ENCODE measurements around the gene COA8.
"Not testable (repeated sequence)": the region's sequence is repeated elsewhere in the genome, so short reads cannot be mapped to it uniquely, and the experiment has no call there.

The COA8 gene

DNA sequence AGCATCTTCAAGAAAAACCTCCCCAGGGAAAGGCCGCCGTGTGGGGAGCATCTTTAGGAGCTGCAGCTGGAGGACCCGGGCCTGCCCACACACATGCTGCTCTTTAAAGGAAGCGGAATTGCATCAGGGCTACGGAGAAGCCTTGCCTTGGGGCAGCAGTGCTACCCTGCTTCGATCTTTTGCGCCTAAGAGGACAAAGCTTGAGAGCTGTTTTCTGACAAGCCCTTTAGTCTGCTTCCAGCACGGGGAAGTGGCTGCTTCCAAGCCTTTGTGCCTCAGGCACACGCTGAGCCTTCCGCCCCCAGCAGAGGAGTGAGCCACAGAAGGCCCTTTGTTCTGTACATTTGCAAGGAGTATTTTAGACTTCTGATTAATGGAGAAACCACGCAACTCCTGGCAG is 31.5 kb downstream of the COA8 start:
- H3K4me1 ChIP-seq (ENCODE audit: control insufficient read depth, insufficient read depth, low read length, unreplicated experiment): peaks cover 12% of the 10 kb centered on the region
- H3K4me3 ChIP-seq (ENCODE audit: low read depth, low read length): no peak overlapping the region
- H3K27ac ChIP-seq (ENCODE audit: low read depth, low read length): no peak overlapping the region
- no peak overlapping the region for H2AFZ ChIP-seq (ENCODE audit: low read length, unreplicated experiment)
- H3K79me2 ChIP-seq (ENCODE audit: control insufficient read depth, insufficient read depth, low read length, unreplicated experiment): no peaks in the 10 kb centered on the region
- H3K27me3 ChIP-seq (ENCODE audit: insufficient read depth, low read length): no peaks in the 10 kb centered on the region
- H3K36me3 ChIP-seq (ENCODE audit: insufficient read depth, low read length): no peaks in the 10 kb centered on the region

DNA sequence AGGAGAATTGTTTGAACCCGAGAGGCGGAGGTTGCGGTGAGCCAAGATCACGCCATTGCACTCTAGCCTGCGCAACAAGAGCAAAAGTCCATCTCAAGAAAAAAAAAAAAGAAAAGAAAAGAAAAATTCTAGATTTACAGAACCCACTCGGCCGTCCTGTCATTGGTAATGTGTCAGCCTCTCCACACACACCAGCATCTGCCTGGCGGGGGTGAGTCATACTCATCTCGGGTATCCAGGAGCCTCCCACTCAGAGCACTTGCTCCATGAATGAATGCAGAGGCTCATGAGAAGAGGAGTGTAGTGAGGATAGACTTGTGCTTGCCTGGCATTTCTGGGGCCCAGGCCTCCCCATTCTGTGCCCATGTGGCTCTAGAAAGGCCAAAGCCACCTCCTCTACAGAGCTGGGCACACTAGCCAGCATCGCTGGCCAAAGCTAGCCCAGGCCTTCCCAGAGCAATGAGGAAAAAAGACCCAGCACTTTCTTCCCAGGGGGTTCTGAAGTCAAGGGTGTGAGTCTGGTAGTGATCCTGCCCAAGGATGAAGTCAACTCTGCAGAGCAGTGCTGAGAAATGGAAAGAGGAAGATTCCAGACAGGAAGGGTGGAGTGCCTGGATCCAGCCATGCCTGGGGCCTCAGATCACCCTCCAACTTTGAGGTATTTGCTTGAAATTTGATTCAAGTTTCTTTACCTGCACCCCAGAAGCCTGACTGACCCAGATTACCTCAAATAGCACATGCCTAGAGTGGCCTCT is 35.0 kb downstream of the COA8 start:
- Histone ChIP-seq H3K27ac (ENCODE audit: low read depth, low read length) (no peak overlapping the region), H3K79me2 (ENCODE audit: control insufficient read depth, insufficient read depth, low read length, unreplicated experiment) (no peaks in the 10 kb centered on the region)

DNA sequence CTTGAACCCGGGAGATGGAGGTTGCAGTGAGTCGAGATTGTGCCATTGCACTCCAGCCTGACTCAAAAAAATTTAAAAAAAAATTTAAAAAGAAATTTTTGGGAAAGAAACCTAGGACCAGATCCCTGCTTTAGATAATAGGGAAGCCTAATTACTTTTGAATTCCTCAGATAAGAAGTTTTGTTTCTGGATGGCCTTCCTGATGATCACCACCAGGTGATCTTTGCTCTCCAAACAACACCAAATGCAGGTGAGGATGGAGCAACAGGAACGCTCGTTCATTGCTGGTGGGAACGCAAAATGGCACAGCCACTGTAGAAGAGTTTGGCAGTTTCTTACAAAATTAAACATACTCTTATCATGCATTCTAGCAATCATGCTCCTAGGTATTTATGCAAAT is 37.7 kb downstream of the COA8 start:
- Histone ChIP-seq H3K36me3 (ENCODE audit: insufficient read depth, low read length) (no peaks in the 10 kb centered on the region), H2AFZ (ENCODE audit: low read length, unreplicated experiment) (no peak overlapping the region), H3K27me3 (ENCODE audit: insufficient read depth, low read length) (no peaks in the 10 kb centered on the region), H3K4me3 (ENCODE audit: low read depth, low read length) (no peak overlapping the region), H3K27ac (ENCODE audit: low read depth, low read length) (no peak overlapping the region), H3K4me1 (ENCODE audit: control insufficient read depth, insufficient read depth, low read length, unreplicated experiment) (peaks cover 12% of the 10 kb centered on the region), H3K79me2 (ENCODE audit: control insufficient read depth, insufficient read depth, low read length, unreplicated experiment) (no peaks in the 10 kb centered on the region)

More for the DNA sequence above, 35.0 kb downstream of the COA8 start:
- Histone ChIP-seq H3K27me3 (ENCODE audit: insufficient read depth, low read length) (no peaks in the 10 kb centered on the region), H3K36me3 (ENCODE audit: insufficient read depth, low read length) (no peaks in the 10 kb centered on the region), H3K4me3 (ENCODE audit: low read depth, low read length) (no peak overlapping the region), H3K4me1 (ENCODE audit: control insufficient read depth, insufficient read depth, low read length, unreplicated experiment) (peaks cover 12% of the 10 kb centered on the region), H2AFZ (ENCODE audit: low read length, unreplicated experiment) (no peak overlapping the region)

DNA sequence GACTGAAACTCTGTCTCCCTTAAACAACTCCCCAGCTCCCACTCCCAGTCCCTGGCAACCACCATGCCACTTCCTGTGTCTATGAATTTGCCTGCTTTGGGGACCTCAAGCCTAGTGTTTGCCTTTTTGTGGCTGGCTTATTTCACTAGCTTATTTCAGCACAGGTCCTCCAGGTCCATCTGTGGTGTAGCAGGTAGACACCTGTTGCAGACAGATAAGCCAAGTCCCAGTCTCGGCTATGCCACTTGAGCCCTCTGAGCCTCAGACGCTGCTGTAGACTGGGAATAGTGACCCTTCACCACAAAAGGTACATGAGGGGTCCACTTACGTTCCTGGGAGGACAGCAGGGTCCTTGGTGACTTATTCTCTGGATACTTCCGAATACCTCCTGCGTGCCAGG is 41.9 kb downstream of the COA8 start:
- Histone ChIP-seq H3K36me3 (ENCODE audit: insufficient read depth, low read length) (no peaks in the 10 kb centered on the region), H3K4me3 (ENCODE audit: low read depth, low read length) (no peak overlapping the region), H3K27me3 (ENCODE audit: insufficient read depth, low read length) (no peaks in the 10 kb centered on the region), H3K27ac (ENCODE audit: low read depth, low read length) (no peak overlapping the region), H2AFZ (ENCODE audit: low read length, unreplicated experiment) (no peak overlapping the region), H3K79me2 (ENCODE audit: control insufficient read depth, insufficient read depth, low read length, unreplicated experiment) (no peaks in the 10 kb centered on the region), H3K4me1 (ENCODE audit: control insufficient read depth, insufficient read depth, low read length, unreplicated experiment) (no peaks in the 10 kb centered on the region)

DNA sequence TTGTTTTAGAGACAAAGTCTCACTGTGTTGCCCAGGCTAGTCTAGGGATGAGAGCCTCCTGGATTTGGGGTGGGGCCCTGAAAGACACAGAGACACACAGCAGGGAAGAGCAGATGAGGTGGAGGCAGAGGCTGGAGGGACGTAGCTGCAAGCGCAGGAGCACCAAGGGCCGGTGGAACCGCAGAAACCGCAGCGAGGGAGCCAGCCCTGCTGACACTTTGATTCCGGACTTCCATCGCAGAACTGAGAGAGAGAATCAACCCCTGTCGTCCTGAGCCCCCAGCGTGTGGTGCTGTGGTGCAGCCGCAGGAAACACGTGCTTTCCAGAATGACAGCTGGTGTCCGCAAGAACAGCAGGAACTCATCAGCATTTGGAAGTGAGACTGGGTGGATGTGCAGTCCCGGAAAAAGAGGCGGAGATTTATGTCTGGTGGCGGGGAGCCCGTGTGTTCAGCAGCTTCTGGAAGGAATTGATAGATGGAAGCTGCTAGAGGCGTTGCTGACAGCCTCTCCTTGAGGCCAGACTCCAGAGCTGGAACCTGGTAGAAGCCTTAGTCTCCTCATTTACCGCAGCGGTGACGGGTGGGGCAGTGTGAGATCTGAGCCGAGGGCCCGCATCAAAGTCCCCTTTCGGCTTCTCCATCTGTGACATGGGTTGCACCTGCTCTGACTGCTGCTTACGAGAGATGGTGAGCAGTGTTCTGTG is 44.4 kb downstream of the COA8 start:
- Histone ChIP-seq H2AFZ (ENCODE audit: low read length, unreplicated experiment) (no peak overlapping the region), H3K27ac (ENCODE audit: low read depth, low read length) (no peak overlapping the region)

DNA sequence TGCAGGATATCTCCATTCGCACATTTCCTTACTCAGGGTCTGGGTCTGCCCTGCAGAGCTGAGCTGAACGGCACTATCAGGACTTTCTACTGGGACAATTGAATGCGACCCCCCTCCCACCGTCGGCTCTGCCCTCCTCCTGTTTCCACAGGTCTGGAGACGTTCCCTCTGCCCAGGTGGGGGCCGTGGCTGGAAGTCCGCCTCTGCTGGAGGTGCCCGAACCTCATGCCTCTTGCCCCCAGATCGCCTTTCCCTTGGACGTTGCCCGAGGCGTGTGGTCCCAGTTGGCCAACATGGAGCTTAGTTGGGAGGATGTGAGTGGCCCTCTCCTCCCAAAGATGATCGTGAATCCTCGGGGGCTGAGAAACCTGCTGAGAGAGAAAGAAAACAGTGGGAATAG is 45.1 kb downstream of the COA8 start:
- Histone ChIP-seq H2AFZ (ENCODE audit: low read length, unreplicated experiment) (no peak overlapping the region), H3K79me2 (ENCODE audit: control insufficient read depth, insufficient read depth, low read length, unreplicated experiment) (no peaks in the 10 kb centered on the region), H3K27ac (ENCODE audit: low read depth, low read length) (no peak overlapping the region), H3K4me3 (ENCODE audit: low read depth, low read length) (peak overlapping the region; percentile 57; the same call in 1 of the 2 replicates), H3K27me3 (ENCODE audit: insufficient read depth, low read length) (no peaks in the 10 kb centered on the region), H3K4me1 (ENCODE audit: control insufficient read depth, insufficient read depth, low read length, unreplicated experiment) (no peaks in the 10 kb centered on the region), H3K36me3 (ENCODE audit: insufficient read depth, low read length) (no peaks in the 10 kb centered on the region)

More for the DNA sequence above, 44.4 kb downstream of the COA8 start:
- Histone ChIP-seq H3K36me3 (ENCODE audit: insufficient read depth, low read length) (no peaks in the 10 kb centered on the region), H3K79me2 (ENCODE audit: control insufficient read depth, insufficient read depth, low read length, unreplicated experiment) (no peaks in the 10 kb centered on the region), H3K4me3 (ENCODE audit: low read depth, low read length) (peak overlapping the region; percentile 57), H3K27me3 (ENCODE audit: insufficient read depth, low read length) (no peaks in the 10 kb centered on the region), H3K4me1 (ENCODE audit: control insufficient read depth, insufficient read depth, low read length, unreplicated experiment) (no peaks in the 10 kb centered on the region)

DNA sequence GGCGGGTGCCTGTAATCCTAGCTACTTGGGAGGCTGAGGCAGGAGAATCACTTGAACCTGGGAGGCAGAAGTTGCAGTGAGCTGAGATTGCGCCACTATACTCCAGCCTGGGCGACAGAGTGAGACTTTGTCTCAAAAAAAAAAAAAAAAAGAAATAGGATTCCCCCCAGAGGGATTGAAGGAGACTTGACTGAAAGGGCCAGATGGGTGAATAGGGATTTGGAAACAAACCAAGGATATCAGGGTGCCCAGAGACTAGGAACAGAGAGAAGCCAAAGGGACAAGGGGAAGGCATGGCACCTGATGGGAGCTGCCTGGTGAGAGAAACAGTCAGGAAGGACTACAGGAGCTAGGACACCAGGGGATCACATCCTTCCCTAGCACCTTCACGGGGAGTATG is 46.3 kb downstream of the COA8 start:
- H3K36me3 ChIP-seq (ENCODE audit: insufficient read depth, low read length); H2AFZ ChIP-seq (ENCODE audit: low read length, unreplicated experiment); H3K27ac ChIP-seq (ENCODE audit: low read depth, low read length); H3K79me2 ChIP-seq (ENCODE audit: control insufficient read depth, insufficient read depth, low read length, unreplicated experiment); H3K4me1 ChIP-seq (ENCODE audit: control insufficient read depth, insufficient read depth, low read length, unreplicated experiment); H3K4me3 ChIP-seq (ENCODE audit: low read depth, low read length); H3K27me3 ChIP-seq (ENCODE audit: insufficient read depth, low read length): not testable (repeated sequence)

DNA sequence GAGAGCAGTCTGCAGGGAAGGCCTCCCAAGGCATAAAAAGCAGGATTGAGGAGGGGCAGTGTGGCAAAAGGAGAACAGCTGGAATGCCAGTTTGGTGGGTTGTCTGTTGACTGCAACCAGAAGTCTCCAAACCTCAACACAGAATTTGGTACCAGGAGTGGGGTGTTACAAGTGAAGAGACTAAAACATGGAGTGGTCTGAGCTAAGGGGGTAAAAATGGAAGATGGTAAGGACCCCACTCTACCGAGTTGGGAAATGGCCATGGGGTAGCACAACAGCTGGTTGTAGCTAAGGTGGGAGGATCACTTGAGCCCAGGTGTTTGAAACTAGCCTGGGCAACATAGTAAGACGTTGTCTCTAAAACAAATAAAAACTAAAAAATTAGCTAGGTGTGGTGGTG is 48.5 kb downstream of the COA8 start:
- Histone ChIP-seq H3K27me3 (ENCODE audit: insufficient read depth, low read length) (no peaks in the 10 kb centered on the region), H3K27ac (ENCODE audit: low read depth, low read length) (no peak overlapping the region), H3K4me1 (ENCODE audit: control insufficient read depth, insufficient read depth, low read length, unreplicated experiment) (no peaks in the 10 kb centered on the region), H3K4me3 (ENCODE audit: low read depth, low read length) (no peak overlapping the region), H3K79me2 (ENCODE audit: control insufficient read depth, insufficient read depth, low read length, unreplicated experiment) (no peaks in the 10 kb centered on the region), H2AFZ (ENCODE audit: low read length, unreplicated experiment) (no peak overlapping the region), H3K36me3 (ENCODE audit: insufficient read depth, low read length) (no peaks in the 10 kb centered on the region)

DNA sequence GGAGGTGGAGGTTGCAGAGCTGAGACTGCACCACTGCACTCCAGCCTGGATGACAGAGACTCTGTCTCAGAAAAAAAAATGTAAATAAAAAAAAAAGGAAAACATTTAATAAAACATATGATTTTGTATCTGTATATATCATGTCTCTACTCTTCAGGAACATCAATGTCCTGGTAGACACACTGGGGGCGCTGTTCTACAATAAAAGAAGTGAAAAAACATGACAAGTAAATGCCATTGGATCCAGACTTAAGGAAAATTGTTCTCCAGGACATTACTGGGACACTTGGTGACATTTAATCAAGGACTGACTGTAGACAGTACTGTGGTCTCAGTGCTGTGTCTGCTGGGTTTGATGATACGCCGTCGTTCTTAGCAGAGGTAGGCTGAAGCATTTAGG is 50.8 kb downstream of the COA8 start:
- Histone ChIP-seq H3K27me3 (ENCODE audit: insufficient read depth, low read length) (no peaks in the 10 kb centered on the region), H3K79me2 (ENCODE audit: control insufficient read depth, insufficient read depth, low read length, unreplicated experiment) (no peaks in the 10 kb centered on the region), H3K36me3 (ENCODE audit: insufficient read depth, low read length) (no peaks in the 10 kb centered on the region), H3K27ac (ENCODE audit: low read depth, low read length) (no peak overlapping the region), H3K4me1 (ENCODE audit: control insufficient read depth, insufficient read depth, low read length, unreplicated experiment) (no peaks in the 10 kb centered on the region), H2AFZ (ENCODE audit: low read length, unreplicated experiment) (no peak overlapping the region), H3K4me3 (ENCODE audit: low read depth, low read length) (no peak overlapping the region)

DNA sequence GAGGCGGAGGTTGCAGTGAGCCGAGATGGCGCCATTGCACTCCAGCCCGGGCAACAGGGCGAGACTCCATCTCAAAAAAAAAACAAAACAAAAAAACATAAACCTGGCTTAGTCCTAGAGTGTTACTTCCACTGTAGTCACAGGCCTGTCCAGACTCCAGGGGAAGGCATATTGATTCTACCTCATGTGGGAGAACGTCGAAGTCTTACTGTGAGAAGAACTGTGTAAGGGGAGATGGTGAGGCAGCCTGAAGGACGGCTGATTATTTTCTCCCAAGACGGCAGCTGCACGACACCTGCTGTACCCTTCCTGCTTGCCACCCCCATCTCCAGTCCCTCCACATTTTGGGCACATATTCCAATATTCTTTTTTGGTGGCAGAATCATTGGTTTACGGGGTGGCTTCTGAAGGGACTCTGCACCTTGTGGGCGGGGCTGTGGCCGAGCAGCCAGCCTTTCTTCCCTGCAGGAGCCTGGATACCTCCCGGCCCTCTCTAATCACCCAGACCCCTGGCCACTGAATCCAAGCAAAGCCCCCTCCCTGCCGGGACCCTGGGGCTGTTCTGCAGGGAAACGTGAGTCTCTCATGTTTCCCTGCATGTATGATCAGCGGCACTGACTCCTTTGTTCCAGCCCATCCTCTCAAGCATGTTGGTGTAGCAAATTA is 54.0 kb downstream of the COA8 start:
- Histone ChIP-seq H3K4me1 (ENCODE audit: control insufficient read depth, insufficient read depth, low read length, unreplicated experiment) (no peaks in the 10 kb centered on the region), H3K79me2 (ENCODE audit: control insufficient read depth, insufficient read depth, low read length, unreplicated experiment) (no peaks in the 10 kb centered on the region), H3K4me3 (ENCODE audit: low read depth, low read length) (no peak overlapping the region), H3K36me3 (ENCODE audit: insufficient read depth, low read length) (no peaks in the 10 kb centered on the region), H3K27me3 (ENCODE audit: insufficient read depth, low read length) (no peaks in the 10 kb centered on the region), H2AFZ (ENCODE audit: low read length, unreplicated experiment) (no peak overlapping the region), H3K27ac (ENCODE audit: low read depth, low read length) (no peak overlapping the region)

DNA sequence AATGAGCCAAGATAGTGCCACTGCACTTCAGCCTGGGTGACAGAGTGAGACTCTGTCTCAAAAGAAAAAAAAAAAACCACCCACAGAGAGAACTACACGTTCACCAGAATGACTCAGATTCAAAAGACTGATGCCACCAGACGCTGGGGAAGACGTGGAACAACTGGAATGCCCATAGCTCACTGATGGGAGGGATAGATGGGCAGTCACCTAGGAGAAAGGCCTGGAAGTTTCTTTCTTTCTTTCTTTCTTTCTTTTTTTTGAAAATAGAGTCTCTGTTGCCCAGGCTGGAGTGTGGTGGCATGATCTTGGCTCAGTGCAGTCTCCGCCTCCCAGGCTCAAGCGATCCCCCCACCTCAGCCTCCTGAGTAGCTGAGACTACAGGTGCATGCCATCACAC is 56.3 kb downstream of the COA8 start:
- no peak overlapping the region for H3K4me3 ChIP-seq (ENCODE audit: low read depth, low read length)
- H3K27me3 ChIP-seq (ENCODE audit: insufficient read depth, low read length): no peaks in the 10 kb centered on the region
- H2AFZ ChIP-seq (ENCODE audit: low read length, unreplicated experiment): no peak overlapping the region
- no peaks in the 10 kb centered on the region for H3K4me1 ChIP-seq (ENCODE audit: control insufficient read depth, insufficient read depth, low read length, unreplicated experiment)
- no peaks in the 10 kb centered on the region for H3K36me3 ChIP-seq (ENCODE audit: insufficient read depth, low read length)
- no peaks in the 10 kb centered on the region for H3K79me2 ChIP-seq (ENCODE audit: control insufficient read depth, insufficient read depth, low read length, unreplicated experiment)
- H3K27ac ChIP-seq (ENCODE audit: low read depth, low read length): no peak overlapping the region

Measured in ACC112 (cell line).